MCF 10A (cell line): ENCODE data around the gene S100A7A. TPM values are rescaled to one million over a fixed set of nuclear protein-coding genes. Genes with fewer than 3 reads are reported as not detected.

Experiments
- BruUV-seq: library from RNA; stranded (reverse); fragments of 400-500 nt; replicated peaks from 2 replicates; lab custom pipeline; 2021; lab: Mats Ljungman, UMichigan
- CTCF ChIA-PET: fragments of 300-600 bp; sonication (Branson Sonifier 250); formaldehyde crosslinking; extraction: SDS; loops from one replicate; lab custom pipeline; 2021; ENCODE audit warnings: antibody characterized with exemption, inconsistent platforms; lab: Yijun Ruan, JAX
- POLR2A ChIA-PET: fragments of 300-600, 350-650 bp; sonication (Branson Sonifier 250); formaldehyde crosslinking; extraction: SDS; loops from one replicate; lab custom pipeline; 2020; ENCODE audit warnings: antibody characterized with exemption, inconsistent platforms; lab: Yijun Ruan, JAX
- DNase-seq: peaks from one replicate; pipeline ENCODE4 v3.0.0-alpha.2; 2018; ENCODE audit not compliant: unreplicated experiment
- H3K27ac Mint-ChIP-seq: one replicate; pipeline ENCODE4 v1.8.0; 2022; ENCODE audit warnings: mild to moderate bottlenecking, low read depth, mixed read lengths; ENCODE audit not compliant: unreplicated experiment
- H3K27me3 Mint-ChIP-seq: one replicate; pipeline ENCODE4 v1.8.0; 2022; ENCODE audit warnings: mixed read lengths; ENCODE audit not compliant: insufficient read depth, unreplicated experiment
- H3K36me3 Mint-ChIP-seq: one replicate; pipeline ENCODE4 v1.8.0; 2022; ENCODE audit warnings: mild to moderate bottlenecking, moderate library complexity, mixed read lengths; ENCODE audit not compliant: insufficient read depth, unreplicated experiment
- H3K4me1 Mint-ChIP-seq: one replicate; pipeline ENCODE4 v1.8.0; 2022; ENCODE audit warnings: mixed read lengths; ENCODE audit not compliant: insufficient read depth, unreplicated experiment
- H3K4me3 Mint-ChIP-seq: one replicate; pipeline ENCODE4 v1.8.0; 2022; ENCODE audit warnings: mild to moderate bottlenecking, moderate library complexity, mixed read lengths; ENCODE audit not compliant: unreplicated experiment
- H3K9me3 Mint-ChIP-seq: one replicate; pipeline ENCODE4 v1.8.0; 2022; ENCODE audit warnings: mixed read lengths; ENCODE audit not compliant: unreplicated experiment
- intact Hi-C: fragments of 100-400 bp; cut with micrococcal nuclease; formaldehyde crosslinking; loops from 2 replicates; pipeline ENCODE4 v1.14.1; 2022
- total RNA-seq: library from RNA; stranded (reverse); gene quantifications from 2 replicates; pipeline ENCODE4 v1.2.3, GENCODE V29; 2022
- TF ChIP-seq, protein P1 (sequence below): fragments of 200-600 bp; IDR thresholded peaks from one replicate; pipeline ENCODE4 v1.8.0; 2022; ENCODE audit warnings: antibody characterized with exemption, mild to moderate bottlenecking; ENCODE audit not compliant: unreplicated experiment

S100A7A gene
- total RNA-seq, 1 experiment from 2014 or later, result not detected

DNA sequence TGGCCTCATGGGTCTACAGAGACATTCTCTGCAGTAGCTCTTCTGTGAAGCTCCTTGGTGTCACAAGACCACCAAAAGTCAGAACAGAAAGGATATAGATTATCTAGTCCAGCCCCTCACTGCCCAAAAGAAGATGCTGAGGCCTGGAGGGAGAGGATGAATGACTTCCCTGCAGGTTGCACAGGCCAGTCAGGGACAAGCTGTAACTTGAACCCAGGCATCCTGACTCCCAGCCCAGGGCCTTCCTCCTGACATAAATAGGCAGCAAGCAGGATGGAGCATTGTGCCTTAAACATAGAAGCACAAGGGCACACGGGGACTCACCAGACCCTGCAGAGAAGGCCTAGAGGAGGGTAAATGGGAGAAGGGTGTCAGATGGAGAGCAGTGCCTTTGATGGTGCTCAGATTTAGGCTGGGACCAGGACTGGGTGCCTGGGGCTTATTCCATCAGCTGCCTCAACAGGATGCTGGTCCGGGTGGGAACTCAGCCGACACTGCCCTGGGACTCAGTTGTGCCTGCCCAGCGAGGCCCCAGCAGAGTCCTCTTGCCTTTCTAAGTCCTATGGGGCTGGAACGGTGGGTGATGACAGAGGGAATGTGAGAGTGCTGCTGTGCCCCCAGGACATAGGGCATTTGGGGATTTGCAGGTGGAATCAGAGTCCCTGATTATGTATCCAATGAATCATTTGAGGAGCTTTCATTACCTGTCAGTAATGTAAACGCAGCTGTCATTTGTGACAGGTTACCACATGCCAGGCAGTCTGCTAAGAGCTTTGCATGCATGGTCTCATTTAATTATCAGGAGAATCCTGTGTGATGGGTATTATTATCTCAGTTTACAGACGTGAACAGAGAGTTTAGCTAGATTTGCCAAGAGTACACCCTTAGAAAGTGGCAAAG is 13.2 kb downstream of the S100A7A start:
- ChIA-PET CTCF (interaction anchor here (0.5 to 1.4 kb wide), 4 partner anchors 26 to 82 kb away, joined by 3 to 6 read pairs (median 4); no protein-coding TSS in a partner anchor), POLR2A (no interaction called here)
- DNase-seq, result no peak
- peaks cover 84% of the 10 kb centered on the region for H3K27me3 Mint-ChIP-seq
- H3K9me3 Mint-ChIP-seq, result no peaks in the 10 kb centered on the region
- intact Hi-C loops, result no loop called here
- TF ChIP-seq, protein P1, sequence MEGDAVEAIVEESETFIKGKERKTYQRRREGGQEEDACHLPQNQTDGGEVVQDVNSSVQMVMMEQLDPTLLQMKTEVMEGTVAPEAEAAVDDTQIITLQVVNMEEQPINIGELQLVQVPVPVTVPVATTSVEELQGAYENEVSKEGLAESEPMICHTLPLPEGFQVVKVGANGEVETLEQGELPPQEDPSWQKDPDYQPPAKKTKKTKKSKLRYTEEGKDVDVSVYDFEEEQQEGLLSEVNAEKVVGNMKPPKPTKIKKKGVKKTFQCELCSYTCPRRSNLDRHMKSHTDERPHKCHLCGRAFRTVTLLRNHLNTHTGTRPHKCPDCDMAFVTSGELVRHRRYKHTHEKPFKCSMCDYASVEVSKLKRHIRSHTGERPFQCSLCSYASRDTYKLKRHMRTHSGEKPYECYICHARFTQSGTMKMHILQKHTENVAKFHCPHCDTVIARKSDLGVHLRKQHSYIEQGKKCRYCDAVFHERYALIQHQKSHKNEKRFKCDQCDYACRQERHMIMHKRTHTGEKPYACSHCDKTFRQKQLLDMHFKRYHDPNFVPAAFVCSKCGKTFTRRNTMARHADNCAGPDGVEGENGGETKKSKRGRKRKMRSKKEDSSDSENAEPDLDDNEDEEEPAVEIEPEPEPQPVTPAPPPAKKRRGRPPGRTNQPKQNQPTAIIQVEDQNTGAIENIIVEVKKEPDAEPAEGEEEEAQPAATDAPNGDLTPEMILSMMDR, result no peak
- no peak overlapping the region for H3K27ac Mint-ChIP-seq
- no peaks in the 10 kb centered on the region for H3K4me1 Mint-ChIP-seq
- H3K4me3 Mint-ChIP-seq, result no peak overlapping the region
- H3K36me3 Mint-ChIP-seq, result no peaks in the 10 kb centered on the region
- no TSS peak for BruUV-seq

DNA sequence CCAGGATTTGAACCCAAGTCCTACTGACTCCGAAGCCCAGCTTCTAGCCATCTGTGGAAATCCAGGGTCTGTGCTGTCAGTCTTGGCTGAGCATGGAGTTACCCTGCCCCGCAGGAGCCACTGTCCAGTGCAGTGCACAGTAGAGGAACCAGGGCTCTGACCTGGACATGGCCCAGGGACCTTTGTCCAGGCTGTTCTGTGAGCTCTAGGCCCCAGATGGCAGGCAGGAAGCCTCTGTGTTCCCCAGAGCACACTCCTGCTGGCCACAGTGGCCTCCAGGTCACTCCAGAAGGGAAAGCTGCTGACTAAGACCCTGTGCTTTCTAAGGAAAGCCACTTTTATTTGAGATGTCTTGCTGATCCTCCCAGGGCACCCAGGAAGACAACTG is 13.8 kb downstream of the S100A7A start:
- Mint-ChIP-seq H3K27me3 (peaks cover 84% of the 10 kb centered on the region), H3K4me1 (no peaks in the 10 kb centered on the region), H3K36me3 (no peaks in the 10 kb centered on the region), H3K9me3 (no peaks in the 10 kb centered on the region), H3K4me3 (no peak overlapping the region), H3K27ac (no peak overlapping the region)
- no peak for DNase-seq
- ChIA-PET CTCF (interaction anchor here (0.5 to 1.4 kb wide), 3 partner anchors 70 to 81 kb away, joined by 3 to 6 read pairs (median 3); no protein-coding TSS in a partner anchor), POLR2A (no interaction called here)
- intact Hi-C loops, result no loop called here
- TF ChIP-seq, protein P1, result no peak
- BruUV-seq, result no TSS peak

DNA sequence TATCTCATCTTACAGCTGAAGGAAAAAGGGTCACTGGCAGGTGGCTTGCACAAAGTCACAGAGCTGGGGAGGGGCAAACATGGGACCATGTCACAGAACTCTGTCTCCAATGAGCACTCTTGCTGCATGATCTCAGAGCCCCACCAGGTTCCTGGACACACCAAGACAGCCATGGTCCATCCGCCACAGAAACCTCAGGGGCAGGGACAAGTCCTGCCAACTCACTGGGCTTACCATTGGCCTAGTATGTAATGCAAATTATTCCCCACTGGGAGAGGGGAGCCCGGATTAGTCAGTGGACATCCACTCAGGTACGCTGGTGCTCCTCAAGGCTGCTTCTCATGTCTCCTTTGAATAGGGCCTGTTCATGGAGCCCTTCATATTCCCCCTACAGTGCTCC is 14.2 kb downstream of the S100A7A start:
- no peaks in the 10 kb centered on the region for H3K36me3 Mint-ChIP-seq
- H3K27me3 Mint-ChIP-seq, result peaks cover 84% of the 10 kb centered on the region
- H3K27ac Mint-ChIP-seq, result no peak overlapping the region
- POLR2A ChIA-PET, result no interaction called here
- DNase-seq, result no peak
- no peaks in the 10 kb centered on the region for H3K4me1 Mint-ChIP-seq
- TF ChIP-seq, protein P1, result no peak
- intact Hi-C loops, result no loop called here
- CTCF ChIA-PET, result interaction anchor here (0.5 to 1.4 kb wide), 2 partner anchors 70 to 78 kb away, joined by 3 to 6 read pairs; no protein-coding TSS in a partner anchor
- no peaks in the 10 kb centered on the region for H3K9me3 Mint-ChIP-seq
- BruUV-seq, result no TSS peak
- no peak overlapping the region for H3K4me3 Mint-ChIP-seq

DNA sequence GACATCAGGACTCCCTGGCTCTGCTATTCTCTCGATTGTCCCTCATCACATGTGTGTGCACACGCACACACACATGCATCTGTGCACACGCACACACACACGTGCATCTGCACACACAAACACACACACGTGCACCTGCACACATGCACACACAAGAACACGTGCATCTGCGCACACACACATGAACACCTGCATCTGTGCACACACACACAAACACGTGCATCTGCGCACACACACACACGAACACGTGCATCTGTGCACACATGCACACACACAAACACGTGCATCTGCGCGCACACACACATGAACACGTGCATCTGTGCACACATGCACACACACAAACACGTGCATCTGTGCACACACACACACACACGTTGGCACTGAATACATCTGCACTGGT is 14.7 kb downstream of the S100A7A start:
- no peaks in the 10 kb centered on the region for H3K36me3 Mint-ChIP-seq
- CTCF ChIA-PET, result no interaction called here
- H3K4me1 Mint-ChIP-seq, result no peaks in the 10 kb centered on the region
- TF ChIP-seq, protein P1, result no peak
- POLR2A ChIA-PET, result no interaction called here
- H3K27ac Mint-ChIP-seq, result no peak overlapping the region
- no peak overlapping the region for H3K4me3 Mint-ChIP-seq
- intact Hi-C loops, result no loop called here
- no TSS peak for BruUV-seq
- H3K27me3 Mint-ChIP-seq, result peaks cover 84% of the 10 kb centered on the region
- DNase-seq, result no peak
- no peaks in the 10 kb centered on the region for H3K9me3 Mint-ChIP-seq
